GM18951 (cell line): Measurements from ENCODE around the gene FMNL2.
A peak's percentile ranks its signal among the peaks of the same experiment; 100 is the strongest.

ENCODE experiments used
- POLR2A ChIP-seq: IDR thresholded peaks from 4 replicates; pipeline ENCODE4 v1.6.1; 2011; ENCODE audit warnings: mild to moderate bottlenecking; ENCODE audit not compliant: insufficient read length, insufficient read depth; ENCODE audit errors: extremely low read depth
- in situ Hi-C: fragments of 300-500 bp; cut with MboI; formaldehyde crosslinking; loops from one replicate; pipeline ENCODE4 v1.12.0; 2022; ENCODE audit warnings: low sequenced_read_pairs, mixed read lengths, inconsistent platforms; ENCODE audit not compliant: unreplicated experiment

The FMNL2 gene

DNA sequence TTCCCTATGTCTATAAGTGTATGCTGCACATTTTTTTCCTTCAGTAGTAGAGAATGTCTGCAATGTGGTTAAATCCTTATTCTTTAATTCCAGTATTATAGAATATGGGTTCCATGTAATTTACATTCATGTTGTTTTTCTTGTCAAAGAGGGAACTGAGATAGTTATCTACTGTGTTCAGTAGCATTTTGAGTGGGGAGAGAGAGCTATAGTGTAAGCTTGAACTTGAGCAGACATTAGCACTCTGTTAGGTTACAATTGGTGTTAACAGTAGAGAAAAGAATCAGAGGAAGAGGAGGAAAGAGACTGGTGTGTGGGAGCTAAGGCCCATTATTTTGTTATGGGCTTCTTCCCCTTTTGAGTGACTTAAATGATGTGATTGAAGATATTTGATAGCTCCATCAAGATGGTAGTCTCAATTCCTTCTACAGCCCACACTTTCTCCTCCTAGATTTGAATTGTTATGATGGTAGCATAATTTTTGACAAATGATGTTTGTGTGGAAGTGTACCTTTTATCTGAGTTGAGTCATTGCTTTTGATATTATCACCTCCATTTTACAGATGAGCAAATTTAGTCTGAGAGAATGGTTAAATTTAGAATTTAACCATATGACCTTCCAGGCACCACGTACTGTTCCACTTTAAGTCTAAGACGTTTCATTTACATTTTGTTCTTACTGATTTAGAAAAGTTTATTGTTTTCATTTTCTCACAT is 71.3 kb downstream of the FMNL2 start:
- in situ Hi-C loops = no loop called here
- no peak for TF ChIP-seq POLR2A

DNA sequence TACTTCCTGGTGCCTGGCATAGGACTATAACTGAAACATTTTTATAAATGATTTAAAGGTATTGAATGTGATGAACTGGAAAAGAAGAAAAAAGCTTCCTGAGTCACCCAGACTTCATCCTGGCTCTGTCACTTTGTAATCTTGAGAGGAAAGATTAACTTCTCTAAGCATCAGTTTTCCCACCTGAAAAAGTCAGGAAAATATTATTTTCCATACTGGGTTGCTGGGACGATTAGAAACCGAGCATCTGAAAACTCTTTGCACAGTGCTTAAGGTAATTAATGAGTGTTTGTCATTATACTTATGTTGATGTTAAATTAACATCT is 71.8 kb downstream of the FMNL2 start:
- no peak for TF ChIP-seq POLR2A
- in situ Hi-C loops = no loop called here

DNA sequence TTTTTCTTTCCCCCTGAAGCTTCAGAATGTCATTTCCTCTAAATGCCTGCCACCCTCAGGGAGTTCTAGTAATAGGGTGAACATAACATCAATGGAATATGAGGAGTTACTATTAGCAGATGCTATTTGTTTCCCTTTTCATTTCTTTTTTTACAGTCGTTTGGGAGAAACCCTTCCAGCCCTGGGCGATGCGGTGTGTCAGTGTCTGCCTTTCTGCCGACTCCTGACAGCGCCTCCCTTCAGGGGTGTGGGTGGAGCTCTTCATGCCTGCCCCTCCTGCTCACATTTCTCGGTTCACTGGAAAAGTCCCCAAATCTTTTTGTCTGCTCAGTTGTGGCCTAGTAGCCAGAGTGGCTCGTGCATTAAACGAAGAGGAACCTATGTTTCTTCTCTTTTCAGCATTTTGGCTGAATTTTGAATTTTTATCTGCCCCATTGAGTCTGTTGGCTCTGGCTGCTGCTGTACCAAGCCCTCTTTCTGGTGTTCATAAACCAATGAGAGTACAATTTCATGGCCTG is 72.3 kb downstream of the FMNL2 start:
- in situ Hi-C loops = no loop called here
- TF ChIP-seq POLR2A = peak; percentile 47

DNA sequence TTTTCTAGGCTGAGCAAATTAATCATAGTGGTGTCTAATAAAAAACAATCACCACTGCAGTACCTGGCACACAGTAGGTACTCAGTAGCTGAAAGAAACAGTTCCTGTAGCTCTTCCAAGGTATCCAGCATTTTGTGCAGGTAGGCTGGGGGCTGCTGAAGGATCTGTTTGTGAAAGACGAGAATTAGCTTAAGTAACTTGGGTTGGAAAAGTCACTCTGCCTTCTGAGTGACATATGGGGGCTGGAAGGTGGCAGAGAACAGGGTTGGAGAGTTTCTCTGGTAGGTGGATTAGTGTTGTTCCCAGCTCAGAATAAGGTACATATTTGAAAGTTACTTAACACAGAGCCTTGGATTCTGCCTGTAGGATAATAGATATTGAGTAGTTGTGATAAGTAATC is 72.8 kb downstream of the FMNL2 start:
- in situ Hi-C loops = no loop called here
- no peak for TF ChIP-seq POLR2A

DNA sequence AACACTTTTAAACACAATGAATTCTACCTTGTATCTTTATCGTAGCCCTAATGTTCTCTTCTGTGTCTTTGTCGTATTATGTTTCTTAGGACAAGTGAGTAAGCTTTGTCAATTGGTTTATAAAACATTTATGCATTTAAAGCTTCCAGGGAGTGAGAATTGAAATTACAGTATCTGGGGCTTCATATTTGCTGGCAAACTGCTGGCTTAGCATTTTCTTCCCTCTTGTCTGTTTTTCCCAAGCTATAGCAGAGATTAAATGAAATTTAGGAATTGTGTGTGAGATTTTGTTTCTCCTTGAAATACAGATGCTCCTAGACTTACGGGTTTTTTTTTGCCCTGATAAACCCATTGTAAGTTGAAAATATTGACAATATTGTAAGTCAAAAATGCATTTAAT is 73.3 kb downstream of the FMNL2 start:
- TF ChIP-seq POLR2A = no peak
- in situ Hi-C loops = no loop called here

DNA sequence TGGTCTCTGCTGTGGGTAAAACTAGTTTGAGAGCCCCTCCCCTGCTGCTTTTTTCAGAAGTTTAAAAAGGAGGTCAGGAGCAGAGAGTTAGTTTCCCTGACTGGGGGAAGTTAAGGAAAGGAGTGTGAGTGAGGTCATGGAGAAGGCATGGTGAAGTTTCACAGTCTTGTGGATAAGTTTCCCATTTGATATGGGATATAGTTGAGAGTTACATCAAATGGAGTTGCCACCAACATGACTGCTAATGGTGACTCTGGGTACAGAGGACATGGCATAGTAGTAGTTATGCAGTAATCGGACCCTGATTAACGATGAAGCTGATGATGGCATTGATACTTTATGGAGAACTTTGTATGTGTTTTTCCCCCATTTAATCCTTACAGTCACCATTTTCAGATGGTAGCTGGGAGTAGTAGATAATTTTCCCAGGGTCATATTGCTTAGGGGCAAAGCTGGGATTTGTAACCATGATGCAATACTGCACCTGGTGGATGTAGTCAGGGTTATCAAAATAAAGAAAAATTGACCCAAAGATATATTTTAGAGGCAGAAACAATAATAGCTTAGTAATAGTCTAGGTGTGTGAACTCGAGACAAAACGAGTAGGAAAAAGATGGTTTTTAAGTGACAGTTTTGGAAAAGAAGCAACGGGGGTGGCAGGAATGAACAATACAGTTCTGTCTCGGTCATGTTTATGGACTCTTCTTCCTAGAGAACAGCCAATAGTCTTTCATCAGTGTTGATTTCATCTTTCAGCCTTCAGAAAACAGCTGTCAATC is 74.6 kb downstream of the FMNL2 start:
- in situ Hi-C loops = no loop called here
- no peak for TF ChIP-seq POLR2A

DNA sequence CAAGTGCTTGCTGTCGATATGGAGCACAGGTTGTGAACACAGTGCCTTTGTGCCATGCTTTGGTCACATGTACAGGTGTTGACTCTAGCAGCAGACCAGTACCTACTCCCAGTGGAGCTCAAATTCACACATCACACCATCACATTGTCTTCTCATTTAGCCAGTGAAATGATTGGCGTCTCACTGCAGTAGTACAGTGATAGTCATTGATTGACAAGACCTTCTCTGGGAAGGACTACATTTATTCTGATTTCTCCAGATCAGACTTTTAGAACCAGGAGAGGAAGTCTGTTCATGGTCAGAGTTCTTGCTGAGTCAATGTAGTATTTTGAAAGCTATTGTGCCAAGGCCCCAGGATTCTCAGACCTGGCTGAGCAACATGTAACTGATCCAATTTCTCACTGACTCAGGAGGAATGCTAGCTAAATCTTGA is 75.2 kb downstream of the FMNL2 start:
- TF ChIP-seq POLR2A = no peak
- in situ Hi-C loops = no loop called here

DNA sequence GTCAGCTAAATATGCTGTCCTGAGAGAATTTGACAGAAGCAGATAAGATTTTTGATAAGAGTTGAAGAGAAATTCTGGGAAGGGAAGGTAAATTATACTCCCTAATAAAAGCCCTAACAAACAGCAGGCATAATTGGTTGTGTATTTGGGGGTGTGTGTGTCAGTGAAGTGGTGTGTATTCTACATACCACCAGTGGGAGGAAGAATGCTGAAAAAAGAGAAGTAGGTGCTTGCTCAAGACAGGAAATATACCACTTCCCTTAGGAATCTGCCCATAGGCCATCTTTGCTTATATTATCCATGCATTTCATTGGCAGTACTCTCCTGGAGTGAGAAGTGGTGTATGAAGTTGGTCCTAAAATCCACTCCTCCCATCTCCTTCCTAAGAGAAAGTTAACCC is 76.2 kb downstream of the FMNL2 start:
- in situ Hi-C loops = no loop called here
- no peak for TF ChIP-seq POLR2A

DNA sequence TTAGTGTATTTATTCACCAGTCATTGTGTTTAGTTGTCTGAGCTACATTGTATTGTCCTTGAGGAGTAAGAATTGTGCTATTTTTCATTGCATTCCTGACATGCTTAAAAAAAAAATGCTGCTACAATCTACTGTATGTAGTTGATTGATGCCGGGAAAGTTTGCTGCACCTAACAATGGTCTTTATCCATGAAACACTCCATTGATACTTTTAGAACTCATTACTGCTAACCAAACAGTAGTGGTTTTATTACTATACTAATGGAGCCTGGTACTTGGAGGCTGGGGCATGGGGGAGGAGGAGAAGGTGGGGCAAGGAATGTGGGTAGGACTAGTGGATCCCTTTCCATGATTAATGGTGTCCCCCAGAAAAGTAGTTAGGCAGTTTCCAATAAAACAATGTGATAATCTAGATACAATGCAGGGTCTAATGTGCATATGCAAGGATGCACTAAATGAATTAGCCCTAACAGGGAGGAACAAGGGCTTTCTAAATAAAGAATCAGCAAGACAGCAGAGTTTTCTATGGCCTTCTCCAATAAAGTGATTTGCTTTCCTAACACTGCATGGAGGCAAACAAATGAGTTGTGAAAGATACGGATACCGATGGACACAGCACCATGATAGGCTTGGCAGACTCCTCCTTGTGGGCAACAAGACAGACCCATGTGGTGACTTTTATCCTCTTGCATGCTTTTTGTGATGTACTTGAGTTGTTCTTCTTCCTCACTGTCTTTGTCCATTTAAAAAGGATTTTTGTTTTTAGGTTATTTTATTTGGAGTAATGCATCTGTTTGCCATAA is 78.5 kb downstream of the FMNL2 start:
- TF ChIP-seq POLR2A = no peak
- in situ Hi-C loops = no loop called here

DNA sequence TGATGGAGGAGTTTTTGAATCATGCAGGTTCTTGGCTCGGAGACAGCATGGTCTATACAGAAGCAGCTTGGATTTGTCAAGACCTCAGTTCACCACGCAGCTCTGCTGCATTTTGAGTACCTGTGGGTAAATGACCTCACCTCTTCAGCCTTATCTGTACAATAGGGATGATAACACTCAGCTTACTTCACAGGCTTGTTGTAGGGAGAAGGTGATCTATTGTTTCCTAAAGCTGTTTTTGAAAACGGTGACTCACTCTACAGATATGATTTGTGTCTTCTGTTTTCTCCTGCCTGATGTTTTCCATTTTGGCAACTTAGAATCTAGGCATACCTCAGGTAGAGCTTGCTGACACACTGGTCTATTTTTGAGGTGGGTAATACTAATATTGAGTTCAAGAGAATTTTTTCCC is 80.3 kb downstream of the FMNL2 start:
- in situ Hi-C loops = no loop called here
- TF ChIP-seq POLR2A = no peak

DNA sequence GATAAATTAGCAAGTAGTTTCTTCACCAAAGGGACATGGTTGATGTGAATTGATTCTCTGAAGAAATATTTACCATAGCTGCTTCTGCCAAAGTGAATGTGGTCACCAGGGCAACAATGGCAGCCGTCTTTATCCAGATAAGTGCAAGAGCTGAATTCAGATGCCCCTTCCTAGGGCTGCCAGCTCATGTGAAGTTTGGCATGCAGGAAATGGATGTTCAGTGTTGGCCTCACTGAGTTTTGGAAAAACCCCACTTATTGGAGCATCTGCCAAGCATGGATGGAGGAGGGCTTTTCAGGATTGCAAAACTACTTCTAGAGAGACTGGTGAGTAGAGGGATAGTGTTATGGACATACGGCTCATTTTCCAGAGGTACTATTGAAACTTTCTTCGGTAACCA is 80.8 kb downstream of the FMNL2 start:
- in situ Hi-C loops = no loop called here
- TF ChIP-seq POLR2A = no peak

DNA sequence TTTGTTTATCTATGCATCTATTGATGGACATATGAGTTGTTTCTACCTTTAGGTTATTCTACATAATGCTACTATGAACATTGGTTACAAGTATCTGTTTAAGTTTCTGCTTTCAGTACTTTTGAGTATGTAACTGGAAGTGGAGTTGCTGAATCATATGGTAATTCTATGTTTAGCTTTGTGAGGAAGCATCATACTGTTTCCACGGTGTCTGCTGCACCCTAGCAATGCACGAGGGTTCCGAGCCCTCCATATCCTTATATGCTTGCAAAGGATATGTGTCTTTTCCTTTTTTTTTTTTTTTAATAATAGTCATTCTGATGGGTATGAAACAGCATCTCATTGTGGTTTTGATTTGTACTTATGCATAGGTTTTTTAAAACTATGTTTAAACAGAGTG is 83.7 kb downstream of the FMNL2 start:
- TF ChIP-seq POLR2A = no peak
- in situ Hi-C loops = no loop called here

DNA sequence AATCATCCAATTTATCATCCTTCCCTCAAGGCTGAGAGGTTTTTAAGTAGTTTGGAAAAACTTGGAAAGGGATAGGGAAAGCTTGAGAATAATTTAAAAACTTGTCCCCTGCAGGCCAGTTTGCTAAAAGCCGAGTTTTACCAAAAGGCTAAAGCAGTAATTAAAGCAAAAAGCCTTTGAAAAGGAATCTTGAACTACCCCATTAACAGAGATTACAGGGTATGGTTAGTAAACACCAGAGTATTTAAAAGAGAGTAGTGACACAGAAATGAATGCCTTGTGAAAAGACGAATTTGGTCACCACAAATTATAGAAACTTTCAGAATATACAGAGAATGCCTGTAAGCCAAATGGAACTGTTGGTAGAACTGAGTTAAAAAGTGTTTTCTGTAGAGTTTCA is 85.0 kb downstream of the FMNL2 start:
- no peak for TF ChIP-seq POLR2A
- in situ Hi-C loops = no loop called here

DNA sequence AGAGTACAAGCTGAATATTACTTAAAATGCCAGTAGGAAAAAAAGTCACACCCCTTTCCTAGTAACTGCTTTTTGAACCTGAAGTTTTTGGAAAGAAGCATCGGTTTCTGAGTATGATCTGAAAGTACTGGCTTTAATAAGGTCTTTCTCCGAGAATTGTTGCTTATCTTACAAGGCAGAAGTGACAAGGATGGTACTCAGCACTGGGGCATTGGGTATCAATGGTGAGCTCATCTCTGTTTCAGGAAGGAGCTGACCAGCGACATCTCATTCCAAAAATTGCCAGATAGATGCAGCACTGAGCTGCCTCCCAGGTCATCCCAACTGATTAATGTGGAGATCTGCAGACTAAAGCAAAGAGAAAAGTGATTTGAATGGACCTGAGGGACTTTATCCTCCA is 85.4 kb downstream of the FMNL2 start:
- TF ChIP-seq POLR2A = no peak
- in situ Hi-C loops = no loop called here

DNA sequence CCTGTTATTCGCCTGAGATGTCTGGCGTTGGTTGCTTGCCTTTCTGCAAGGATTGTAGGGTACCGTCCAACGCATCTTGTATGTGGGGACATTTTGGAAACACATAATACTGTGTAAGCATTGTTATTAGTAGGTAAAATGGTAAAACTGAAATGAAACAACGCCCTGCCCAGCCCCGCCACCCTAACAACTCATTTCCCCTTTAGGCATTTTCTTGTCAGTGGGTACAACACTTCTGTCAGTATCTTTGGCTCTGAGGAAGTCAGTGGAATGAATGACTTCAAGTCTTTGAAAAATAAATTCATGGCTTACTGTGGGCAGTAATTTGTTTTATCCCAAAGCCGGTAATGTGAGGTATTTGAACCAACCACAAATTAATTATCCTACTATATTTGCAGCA is 86.0 kb downstream of the FMNL2 start:
- no peak for TF ChIP-seq POLR2A
- in situ Hi-C loops = no loop called here
